ENCODE measurements around the gene KCNAB3.

The KCNAB3 gene

GRCh38 chr17:7940034-7940433 is 10.4 kb upstream of the KCNAB3 start:
- DNase-seq (ENCODE audit: low spot score) = no peak

GRCh38 chr17:7935859-7936258 is 6.2 kb upstream of the KCNAB3 start:
- no peak for DNase-seq (ENCODE audit: low spot score)

DNA sequence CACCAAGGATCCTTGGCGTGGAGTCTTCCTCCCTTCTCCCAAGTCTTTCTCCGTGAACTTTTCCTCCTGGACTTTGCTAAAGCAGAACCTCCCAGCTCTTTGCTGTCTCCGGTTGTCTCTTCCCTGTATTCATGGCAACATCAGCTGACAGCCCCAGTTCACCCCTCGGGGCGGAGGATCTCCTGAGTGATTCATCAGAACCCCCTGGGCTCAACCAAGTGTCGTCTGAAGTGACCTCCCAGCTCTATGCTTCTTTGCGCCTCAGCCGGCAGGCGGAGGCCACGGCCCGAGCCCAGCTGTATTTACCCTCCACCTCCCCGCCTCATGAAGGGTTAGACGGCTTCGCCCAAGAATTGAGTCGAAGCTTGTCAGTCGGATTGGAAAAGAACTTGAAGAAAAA is 3.3 kb upstream of the KCNAB3 start:
- no peak for DNase-seq (ENCODE audit: low spot score)

- DNase-seq (ENCODE audit: low spot score) = no peak
Measured at GRCh38 chr17:7932483-7932891, 2.8 kb upstream of the KCNAB3 start.

DNA sequence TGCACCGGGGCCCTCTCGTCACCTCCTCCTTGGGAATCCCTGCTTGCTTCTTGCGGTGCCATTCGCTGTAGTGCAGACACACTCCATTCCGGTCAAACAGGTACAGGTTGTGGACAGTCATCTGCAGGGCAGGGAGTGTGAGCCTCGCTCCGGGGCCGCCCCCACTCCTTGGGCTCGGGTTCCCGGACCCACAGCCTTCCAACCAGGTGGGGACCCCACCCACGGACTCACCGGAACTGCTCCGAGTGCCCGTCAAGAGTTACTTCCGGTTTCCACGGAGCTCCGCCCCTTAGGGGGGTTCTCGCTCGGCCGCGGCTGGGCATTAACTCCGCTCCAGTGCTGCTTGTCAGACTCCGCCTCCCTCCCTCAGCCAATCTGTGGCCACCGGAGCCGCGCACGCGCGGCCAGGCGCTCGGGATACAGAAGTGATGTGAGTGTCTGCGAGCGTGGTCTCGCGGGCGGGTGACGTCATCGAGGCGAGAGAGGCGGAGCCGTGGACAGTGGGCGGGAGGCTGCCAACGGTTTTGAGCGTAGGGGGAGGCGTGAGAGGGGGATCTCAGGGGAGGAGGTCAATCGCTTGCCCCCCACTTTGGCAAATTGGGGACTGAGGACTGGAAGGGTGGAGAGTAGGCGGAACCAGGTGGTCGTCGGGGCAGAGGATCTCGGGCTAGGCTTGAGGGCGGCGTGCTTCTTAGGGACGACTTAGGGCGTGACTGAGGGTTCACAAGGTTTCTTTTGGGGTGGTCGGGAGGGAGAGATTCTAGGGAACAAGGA is 2.2 kb upstream of the KCNAB3 start, which contains the start of the genes CNTROB and TRAPPC1:
Gene CNTROB, plus strand, starts transcription at position 498 of the 774 bp plus-strand sequence. CDS start 874 bp downstream, outside the sequence.
Gene TRAPPC1, minus strand, starts transcription at position 238 of the 774 bp plus-strand sequence. Its CDS starts 117 bp downstream, at position 121.
- DNase-seq (ENCODE audit: low spot score) = peak; percentile 99

- DNase-seq (ENCODE audit: low spot score) = no peak
Measured at GRCh38 chr17:7930841-7931631, 1.4 kb upstream of the KCNAB3 start.

DNA sequence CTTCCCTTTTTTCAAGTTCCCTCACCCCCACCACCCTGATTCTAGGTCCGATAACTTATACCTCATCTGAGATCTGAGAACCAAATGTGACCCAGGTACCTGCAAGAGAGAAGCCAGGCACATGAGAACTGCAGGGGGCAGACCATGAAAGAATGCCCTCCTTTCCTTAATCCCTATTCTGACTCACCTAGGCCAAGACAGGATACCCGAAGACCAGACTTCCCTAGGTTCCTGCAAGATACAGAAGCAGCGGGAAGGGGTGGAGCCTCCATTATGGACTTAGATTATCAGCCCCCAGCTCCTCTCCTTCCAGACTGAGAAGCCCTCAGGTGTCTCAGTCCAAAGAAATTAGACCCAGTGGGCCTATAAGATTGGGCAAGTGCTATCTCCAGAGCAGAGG is 2.1 kb downstream of the KCNAB3 start:
- no peak for DNase-seq (ENCODE audit: low spot score)

GRCh38 chr17:7922845-7923628 is 6.6 kb downstream of the KCNAB3 start:
- DNase-seq (ENCODE audit: low spot score) = peak; percentile 69

GRCh38 chr17:7922269-7922844 is 7.3 kb downstream of the KCNAB3 start:
- DNase-seq (ENCODE audit: low spot score) = no peak

DNA sequence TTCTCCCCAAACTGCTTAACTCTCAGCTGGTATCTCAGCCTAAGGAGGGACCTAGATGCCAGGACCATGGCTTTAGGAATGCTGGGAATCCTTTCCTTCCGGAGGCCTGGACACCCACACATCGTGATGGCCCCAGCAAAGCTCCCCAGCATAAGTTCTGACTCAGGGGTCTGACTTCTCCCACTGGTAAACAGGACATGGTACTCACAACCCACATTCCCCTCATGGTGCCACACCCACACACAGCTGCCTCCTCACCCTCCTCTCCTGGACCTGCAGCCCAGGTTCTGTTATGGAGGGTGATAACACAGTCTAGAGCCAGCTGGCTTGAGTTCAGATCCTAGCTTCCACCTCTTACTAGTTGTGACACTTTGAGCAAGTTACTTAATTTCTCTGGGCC is 12.8 kb downstream of the KCNAB3 start:
- DNase-seq (ENCODE audit: low spot score) = no peak

- DNase-seq (ENCODE audit: low spot score) = no peak
Measured at GRCh38 chr17:7916385-7916682, 13.3 kb downstream of the KCNAB3 start.

- peak; percentile 86 for DNase-seq (ENCODE audit: low spot score)
Measured at GRCh38 chr17:7915611-7916384, 13.9 kb downstream of the KCNAB3 start, which contains the start of gene RNF227. RNF227 (minus strand) TSS chr17:7916289; CDS start chr17:7916195, 94 bp downstream.

GRCh38 chr17:7915179-7915610 is 14.5 kb downstream of the KCNAB3 start:
- no peak for DNase-seq (ENCODE audit: low spot score)

DNA sequence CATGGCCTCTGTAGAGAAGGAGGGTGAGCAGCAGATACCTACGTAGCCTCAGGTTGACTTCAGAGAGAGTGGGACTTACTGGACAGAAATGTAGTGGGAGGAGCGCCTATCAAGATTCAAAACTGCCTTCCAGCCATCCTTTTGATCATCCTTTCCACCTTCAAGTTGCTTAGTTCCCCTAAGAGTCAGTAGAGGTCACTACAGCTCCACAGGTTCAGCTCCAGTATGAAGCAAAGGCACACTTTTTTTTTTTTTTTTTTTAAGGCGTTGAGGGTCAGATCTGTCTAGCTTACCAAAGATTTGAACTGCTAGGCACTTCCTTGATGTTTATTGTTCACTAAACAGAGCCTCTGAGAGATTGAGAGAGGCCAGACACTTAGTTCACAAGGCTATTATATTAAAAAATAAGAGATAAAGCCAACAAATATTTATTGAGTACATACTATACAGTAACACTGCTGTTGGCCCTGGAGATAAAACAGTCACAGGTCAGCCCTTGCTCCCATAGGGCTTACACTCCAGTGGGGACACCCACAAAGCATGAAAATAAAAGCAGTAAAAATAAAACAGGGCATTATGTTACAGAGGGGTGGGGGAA is 16.6 kb downstream of the KCNAB3 start:
- DNase-seq (ENCODE audit: low spot score) = peak; percentile 54

- no peak for DNase-seq (ENCODE audit: low spot score)
Measured at GRCh38 chr17:7911116-7911515, 18.5 kb downstream of the KCNAB3 start.

DNA sequence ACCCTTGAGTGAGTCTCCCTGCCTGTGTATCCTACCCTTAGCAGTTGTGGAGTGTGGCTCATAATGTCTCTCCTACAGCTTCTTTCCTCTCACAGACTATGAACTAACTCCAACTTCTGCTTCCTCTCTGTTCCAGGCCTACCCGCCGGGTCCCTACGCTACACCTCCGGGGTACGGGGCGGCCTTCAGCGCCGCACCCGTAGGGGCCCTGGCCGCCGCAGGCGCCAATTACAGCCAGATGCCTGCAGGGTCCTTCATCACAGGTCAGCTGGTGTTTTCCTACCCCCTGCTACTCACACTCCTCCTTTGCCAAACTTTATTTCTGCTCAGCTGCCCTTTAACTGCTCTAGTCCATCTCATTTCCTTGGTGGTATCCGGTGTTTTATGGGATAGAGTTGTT is 18.9 kb downstream of the KCNAB3 start:
- DNase-seq (ENCODE audit: low spot score) = no peak

GRCh38 chr17:7910281-7910680 is 19.4 kb downstream of the KCNAB3 start:
- DNase-seq (ENCODE audit: low spot score) = no peak

- DNase-seq (ENCODE audit: low spot score) = no peak
Measured at GRCh38 chr17:7909089-7909488, 20.6 kb downstream of the KCNAB3 start.

DNA sequence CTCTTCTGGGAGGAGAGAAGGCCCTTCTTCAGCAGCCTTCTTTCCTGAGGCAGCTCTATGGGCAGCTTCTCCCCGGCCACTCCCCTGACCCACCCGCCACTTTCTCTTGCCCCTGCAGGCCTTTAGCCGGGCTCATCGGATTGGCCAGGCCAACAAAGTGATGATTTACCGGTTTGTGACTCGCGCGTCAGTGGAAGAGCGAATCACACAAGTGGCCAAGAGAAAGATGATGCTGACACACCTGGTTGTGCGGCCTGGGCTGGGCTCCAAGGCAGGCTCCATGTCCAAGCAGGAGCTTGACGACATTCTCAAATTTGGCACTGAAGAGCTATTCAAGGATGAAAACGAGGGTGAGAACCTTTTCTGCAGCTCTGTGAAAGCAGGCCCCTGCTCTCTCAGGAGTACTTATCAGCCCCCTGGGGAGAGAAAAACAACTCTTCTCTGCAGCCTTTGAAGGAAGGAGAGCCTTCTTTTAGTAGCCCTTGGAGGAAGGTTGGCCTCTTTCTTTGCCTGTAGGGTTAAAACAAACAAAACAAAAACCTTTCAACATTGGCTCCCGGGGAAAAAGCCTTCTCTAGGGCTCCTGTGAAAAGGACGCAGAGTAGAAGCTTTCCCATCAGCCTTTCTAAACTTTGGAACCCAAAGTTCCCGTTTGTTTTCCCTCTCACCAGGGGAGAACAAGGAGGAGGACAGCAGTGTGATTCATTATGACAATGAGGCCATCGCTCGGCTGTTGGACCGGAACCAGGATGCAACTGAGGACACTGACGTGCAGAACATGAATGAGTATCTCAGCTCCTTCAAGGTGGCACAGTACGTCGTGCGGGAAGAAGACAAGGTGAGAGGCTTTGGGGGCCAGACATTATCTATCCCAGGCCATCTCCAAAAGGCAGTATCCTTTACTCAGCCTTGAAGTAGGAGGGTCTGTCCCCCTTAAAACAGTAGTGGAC is 26.2 kb downstream of the KCNAB3 start:
- DNase-seq (ENCODE audit: low spot score) = no peak

DNA sequence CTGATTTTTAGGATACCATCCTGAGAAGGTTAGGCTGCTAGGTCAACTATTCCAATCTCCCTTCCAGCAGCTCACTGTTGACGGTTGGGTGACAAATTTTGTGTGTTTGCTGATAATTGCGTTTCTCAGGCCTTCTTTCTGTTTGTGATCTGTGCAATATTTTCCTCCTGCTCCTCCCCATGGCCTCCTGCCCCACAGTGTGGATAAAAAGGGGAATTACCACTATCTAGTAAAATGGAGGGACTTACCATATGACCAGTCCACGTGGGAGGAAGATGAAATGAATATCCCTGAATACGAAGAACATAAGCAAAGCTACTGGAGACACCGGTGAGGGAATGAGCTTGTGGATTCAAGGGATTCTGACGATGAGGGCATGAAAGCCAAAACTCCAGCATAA is 31.9 kb downstream of the KCNAB3 start:
- no peak for DNase-seq (ENCODE audit: low spot score)

Data from putamen (tissue), 1 donor.